ENCODE measurements around the gene ODAD3.

ODAD3 gene

GRCh38 chr19:11377237-11377636 is 57.7 kb downstream of the ODAD3 start:
- POLR2A ChIA-PET: no interaction called here
- no peak for DNase-seq (ENCODE audit: extremely low spot score)
- CTCF ChIA-PET: interaction anchor here (0.7 to 5.4 kb wide), 19 partner anchors 9 to 240 kb away, joined by 3 to 40 read pairs (median 3); partner anchors contain the start of genes CCDC159, ODAD3, PRKCSH and RGL3
- no peak for TF ChIP-seq CTCF (IDR thresholded peaks at IDR 0.05; ENCODE audit: control extremely low read depth, extremely low read depth, low read depth, missing control alignments)

DNA sequence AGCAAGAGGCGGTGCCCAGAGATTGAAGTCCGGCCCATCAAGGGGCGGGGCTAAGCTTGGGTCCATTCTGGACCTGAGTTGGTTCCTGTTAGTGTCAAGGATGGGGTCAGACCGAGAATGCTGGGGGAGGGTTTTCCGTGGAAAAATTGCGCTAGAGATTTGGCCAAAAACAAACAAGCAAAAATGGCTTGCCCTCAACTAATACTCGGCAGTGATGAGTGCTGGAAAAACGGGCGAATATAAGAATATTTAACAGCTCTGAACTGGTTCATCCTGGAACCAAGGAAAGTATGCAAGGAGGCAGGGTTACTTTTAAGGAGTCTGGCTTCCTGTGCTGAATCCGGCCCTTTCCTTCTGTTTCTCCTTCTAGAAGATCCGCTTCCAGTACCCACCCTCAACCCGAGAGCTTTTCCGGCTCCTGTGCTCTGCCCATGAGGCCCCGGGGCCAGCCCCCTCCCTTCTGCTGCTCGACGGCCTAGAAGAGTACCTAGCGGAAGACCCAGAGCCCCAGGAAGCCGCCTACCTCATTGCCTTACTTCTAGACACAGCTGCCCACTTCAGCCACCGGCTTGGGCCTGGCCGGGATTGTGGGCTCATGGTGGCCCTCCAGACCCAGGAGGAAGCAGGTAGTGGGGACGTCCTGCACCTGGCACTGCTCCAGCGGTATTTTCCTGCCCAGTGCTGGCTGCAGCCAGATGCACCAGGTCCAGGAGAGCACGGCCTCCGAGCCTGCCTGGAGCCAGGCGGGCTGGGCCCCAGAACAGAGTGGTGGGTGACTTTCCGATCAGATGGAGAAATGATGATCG is 59.6 kb downstream of the ODAD3 start:
- peak; percentile 67 for DNase-seq (ENCODE audit: extremely low spot score)
- POLR2A ChIA-PET: interaction anchor here (0.6 to 1.3 kb wide), 6 partner anchors 8 to 966 kb away, joined by 3 to 6 read pairs (median 4); partner anchors contain the start of genes CCDC159 and TMEM205
- TF ChIP-seq CTCF (IDR thresholded peaks at IDR 0.05; ENCODE audit: control extremely low read depth, extremely low read depth, low read depth, missing control alignments): no peak
- CTCF ChIA-PET: interaction anchor here (0.8 to 5.4 kb wide), 15 partner anchors 8 to 340 kb away, joined by 3 to 40 read pairs (median 3); partner anchors contain the start of genes EPOR, ODAD3 and PRKCSH

DNA sequence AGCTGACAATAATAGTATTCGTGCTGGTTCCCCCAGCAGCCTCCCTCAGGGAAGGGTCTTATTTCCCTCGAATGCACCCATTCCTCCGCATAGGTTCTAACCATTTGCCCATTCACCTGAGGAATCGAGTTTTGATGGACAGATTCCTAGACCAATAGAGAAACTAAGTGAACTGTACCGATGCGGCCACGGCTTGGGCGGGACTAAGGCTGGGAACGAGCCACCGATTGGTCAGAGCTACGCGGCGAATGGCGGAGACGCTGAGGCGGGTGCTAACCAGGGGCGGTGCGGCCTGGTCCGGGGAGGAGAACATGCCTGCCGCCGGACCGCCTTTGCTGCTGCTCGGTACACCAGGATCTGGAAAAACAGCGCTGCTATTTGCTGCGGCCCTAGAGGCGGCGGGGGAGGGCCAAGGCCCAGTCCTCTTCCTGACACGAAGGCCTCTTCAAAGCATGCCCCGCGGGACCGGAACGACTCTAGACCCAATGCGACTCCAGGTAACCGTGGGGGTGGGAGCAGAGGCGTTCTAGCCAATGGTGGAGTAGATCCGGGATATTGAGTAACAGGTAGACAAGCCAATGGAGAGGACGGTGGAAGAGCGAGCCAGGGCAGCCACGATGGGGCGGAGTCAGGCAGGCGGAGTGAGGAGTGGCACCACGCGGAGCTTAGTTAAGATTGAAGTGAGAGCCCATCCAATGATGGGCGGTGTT is 60.3 kb downstream of the ODAD3 start, which contains the start of gene SWSAP1:
SWSAP1 (plus strand) TSS at position 234 of the 710 bp plus-strand sequence; CDS start at position 249, 15 bp downstream.
- POLR2A ChIA-PET: interaction anchor here (0.6 to 1.3 kb wide), 6 partner anchors 9 to 966 kb away, joined by 3 to 6 read pairs (median 4); partner anchors contain the start of genes CCDC159 and TMEM205
- CTCF ChIA-PET: interaction anchor here (0.8 to 5.4 kb wide), 15 partner anchors 9 to 339 kb away, joined by 3 to 40 read pairs (median 3); partner anchors contain the start of genes EPOR, ODAD3 and PRKCSH
- TF ChIP-seq CTCF (IDR thresholded peaks at IDR 0.05; ENCODE audit: control extremely low read depth, extremely low read depth, low read depth, missing control alignments): no peak
- peak; percentile 98 for DNase-seq (ENCODE audit: extremely low spot score)

- ChIA-PET CTCF (interaction anchor here (1.1 to 5.4 kb wide), 7 partner anchors 10 to 338 kb away, joined by 3 to 40 read pairs (median 6); partner anchors contain the start of genes EPOR, ODAD3 and PRKCSH), POLR2A (no interaction called here)
- no peak for TF ChIP-seq CTCF (IDR thresholded peaks at IDR 0.05; ENCODE audit: control extremely low read depth, extremely low read depth, low read depth, missing control alignments)
- no peak for DNase-seq (ENCODE audit: extremely low spot score)
Measured at GRCh38 chr19:11373885-11374432, 61.0 kb downstream of the ODAD3 start.

GRCh38 chr19:11373166-11373884 is 61.6 kb downstream of the ODAD3 start:
- POLR2A ChIA-PET: no interaction called here
- TF ChIP-seq CTCF (IDR thresholded peaks at IDR 0.05; ENCODE audit: control extremely low read depth, extremely low read depth, low read depth, missing control alignments): no peak
- CTCF ChIA-PET: interaction anchor here (1.1 to 5.4 kb wide), 4 partner anchors 8 to 109 kb away, joined by 3 to 40 read pairs (median 9); partner anchors contain the start of gene EPOR
- DNase-seq (ENCODE audit: extremely low spot score): no peak
